ENCODE results near the gene NEO1. TPM values are rescaled to one million over a fixed set of nuclear protein-coding genes. Genes with fewer than 3 reads are reported as not detected.

NEO1 gene
- total and polyA plus RNA-seq, 2 of the 13 experiments (the other 11 are each of a cell fraction or from before 2014, with no cell fraction given): 8.4 to 11.0 TPM

DNA sequence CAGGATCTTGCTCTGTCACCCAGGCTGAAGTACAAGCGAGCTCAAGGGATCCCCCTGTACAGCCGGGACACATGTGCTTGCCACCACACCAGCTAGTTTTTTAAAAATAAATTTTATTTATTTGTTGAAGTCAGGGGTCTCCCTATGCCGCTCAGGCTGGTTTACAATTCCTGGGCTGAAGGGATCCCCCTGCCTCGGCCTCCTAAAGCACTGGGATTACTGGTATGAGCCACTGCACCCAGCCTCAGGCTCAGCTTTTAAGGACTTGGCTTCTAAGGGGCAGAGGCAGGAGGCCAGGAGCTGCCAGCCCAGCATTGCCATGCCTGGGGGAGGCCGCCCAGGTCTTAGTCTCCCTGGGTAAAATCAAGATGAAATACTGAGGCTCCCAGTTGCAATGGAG is 279.2 kb downstream of the NEO1 start (continued):
- TF ChIP-seq, protein P1, sequence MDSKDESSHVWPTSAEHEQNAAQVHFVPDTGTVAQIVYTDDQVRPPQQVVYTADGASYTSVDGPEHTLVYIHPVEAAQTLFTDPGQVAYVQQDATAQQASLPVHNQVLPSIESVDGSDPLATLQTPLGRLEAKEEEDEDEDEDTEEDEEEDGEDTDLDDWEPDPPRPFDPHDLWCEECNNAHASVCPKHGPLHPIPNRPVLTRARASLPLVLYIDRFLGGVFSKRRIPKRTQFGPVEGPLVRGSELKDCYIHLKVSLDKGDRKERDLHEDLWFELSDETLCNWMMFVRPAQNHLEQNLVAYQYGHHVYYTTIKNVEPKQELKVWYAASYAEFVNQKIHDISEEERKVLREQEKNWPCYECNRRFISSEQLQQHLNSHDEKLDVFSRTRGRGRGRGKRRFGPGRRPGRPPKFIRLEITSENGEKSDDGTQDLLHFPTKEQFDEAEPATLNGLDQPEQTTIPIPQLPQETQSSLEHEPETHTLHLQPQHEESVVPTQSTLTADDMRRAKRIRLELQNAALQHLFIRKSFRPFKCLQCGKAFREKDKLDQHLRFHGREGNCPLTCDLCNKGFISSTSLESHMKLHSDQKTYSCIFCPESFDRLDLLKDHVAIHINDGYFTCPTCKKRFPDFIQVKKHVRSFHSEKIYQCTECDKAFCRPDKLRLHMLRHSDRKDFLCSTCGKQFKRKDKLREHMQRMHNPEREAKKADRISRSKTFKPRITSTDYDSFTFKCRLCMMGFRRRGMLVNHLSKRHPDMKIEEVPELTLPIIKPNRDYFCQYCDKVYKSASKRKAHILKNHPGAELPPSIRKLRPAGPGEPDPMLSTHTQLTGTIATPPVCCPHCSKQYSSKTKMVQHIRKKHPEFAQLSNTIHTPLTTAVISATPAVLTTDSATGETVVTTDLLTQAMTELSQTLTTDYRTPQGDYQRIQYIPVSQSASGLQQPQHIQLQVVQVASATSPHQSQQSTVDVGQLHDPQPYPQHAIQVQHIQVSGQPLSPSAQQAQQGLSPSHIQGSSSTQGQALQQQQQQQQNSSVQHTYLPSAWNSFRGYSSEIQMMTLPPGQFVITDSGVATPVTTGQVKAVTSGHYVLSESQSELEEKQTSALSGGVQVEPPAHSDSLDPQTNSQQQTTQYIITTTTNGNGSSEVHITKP (CRISPR knock-in tag; IDR thresholded peaks at IDR 0.05; ENCODE audit: low read depth): no peak
- TF ChIP-seq ZNF761 (CRISPR knock-in tag; conservative IDR thresholded peaks at IDR 0.05): no peak
- TF ChIP-seq MBD4 (IDR thresholded peaks at IDR 0.05; ENCODE audit: borderline replicate concordance, low read length): no peak
- no peak for TF ChIP-seq ZNF674 (CRISPR knock-in tag; IDR thresholded peaks at IDR 0.05; ENCODE audit: low read depth)
- TF ChIP-seq, protein P2, sequence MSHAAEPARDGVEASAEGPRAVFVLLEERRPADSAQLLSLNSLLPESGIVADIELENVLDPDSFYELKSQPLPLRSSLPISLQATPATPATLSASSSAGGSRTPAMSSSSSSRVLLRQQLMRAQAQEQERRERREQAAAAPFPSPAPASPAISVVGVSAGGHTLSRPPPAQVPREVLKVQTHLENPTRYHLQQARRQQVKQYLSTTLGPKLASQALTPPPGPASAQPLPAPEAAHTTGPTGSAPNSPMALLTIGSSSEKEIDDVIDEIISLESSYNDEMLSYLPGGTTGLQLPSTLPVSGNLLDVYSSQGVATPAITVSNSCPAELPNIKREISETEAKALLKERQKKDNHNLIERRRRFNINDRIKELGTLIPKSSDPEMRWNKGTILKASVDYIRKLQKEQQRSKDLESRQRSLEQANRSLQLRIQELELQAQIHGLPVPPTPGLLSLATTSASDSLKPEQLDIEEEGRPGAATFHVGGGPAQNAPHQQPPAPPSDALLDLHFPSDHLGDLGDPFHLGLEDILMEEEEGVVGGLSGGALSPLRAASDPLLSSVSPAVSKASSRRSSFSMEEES (CRISPR knock-in tag; IDR thresholded peaks at IDR 0.05): no peak

DNA sequence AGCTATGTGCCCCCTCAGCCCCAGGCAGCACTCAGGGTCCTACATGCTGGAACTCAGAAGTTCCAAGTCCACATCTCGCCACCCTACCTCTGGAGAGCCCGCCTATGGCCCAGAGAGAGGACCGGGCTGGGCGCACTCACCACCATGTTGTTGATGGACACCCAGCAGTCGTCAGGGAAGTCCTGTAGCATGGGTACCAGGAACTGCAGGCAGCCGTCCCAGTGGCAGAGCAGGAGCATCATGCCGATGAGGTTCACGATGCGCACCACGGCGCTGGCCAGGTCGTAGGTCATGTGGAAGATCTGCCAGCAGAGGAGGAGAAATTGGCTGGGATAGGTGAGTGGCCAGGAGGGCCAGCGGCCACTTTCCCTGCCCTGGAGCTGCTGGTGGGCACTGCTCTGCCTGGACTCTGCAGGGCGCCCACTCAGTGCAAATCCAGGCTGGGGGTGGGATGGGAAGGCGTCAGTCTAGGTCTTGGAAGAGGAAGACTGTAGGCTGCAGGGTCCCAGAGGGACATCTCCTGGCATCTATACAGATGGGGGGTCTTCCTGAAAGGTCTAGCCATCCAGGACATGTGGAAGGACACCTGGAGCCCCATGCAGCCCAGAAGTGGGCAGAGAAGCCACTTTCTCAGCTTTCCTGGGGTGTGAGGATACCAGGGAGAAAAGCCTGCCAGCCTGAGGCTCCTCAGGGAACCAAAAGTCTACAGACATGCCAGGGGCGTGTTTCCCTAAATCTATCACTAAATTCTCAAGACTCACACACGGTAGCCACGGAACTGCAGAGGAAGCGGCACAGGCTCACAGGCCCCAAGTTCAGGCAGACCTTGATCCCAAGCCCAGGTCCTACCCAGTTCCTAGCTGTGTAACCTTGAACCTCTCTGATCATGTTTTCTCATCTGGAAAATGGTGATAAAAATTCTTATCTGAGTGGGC is 280.0 kb downstream of the NEO1 start:
- H3K27ac ChIP-seq (ENCODE audit: extremely low read length, insufficient read depth, low read length): no peak overlapping the region
- BruUV-seq (replicated peaks): no TSS peak
- intact Hi-C loops (cut with micrococcal nuclease; ENCODE audit: unreplicated experiment) (no loop called here), in situ Hi-C loops (cut with HindIII; ENCODE audit: extremely low pct_ligation_motif_present, low pct_unique_long_range_greater_than_20kb) (no loop called here)
- H3K4me2 ChIP-seq (ENCODE audit: low read depth, low read length): no peak overlapping the region
- WGBS (ENCODE audit: low lambda C conversion rate): 4% methylated on average over 4 of the region's 19 CpGs
- ChIA-PET CTCF (ENCODE audit: low intra/inter-chr PET ratio, low total read pairs) (no interaction called here), POLR2A (no interaction called here)
- ATAC-seq: no peak
- H3K27me3 ChIP-seq (ENCODE audit: control insufficient read depth in 1 of 2, insufficient read depth in 2 of 2, low read length in 2 of 2): peaks cover 0 to 30% of the 10 kb centered on the region in 2 experiments; a peak in 4 of 5 replicates
- DNase-seq (ENCODE audit: low spot score): no peak
- no peak for FAIRE-seq
- H2AFZ ChIP-seq (ENCODE audit: low read length): no peak overlapping the region
- H3K79me2 ChIP-seq (ENCODE audit: insufficient read depth, low read length): no peaks in the 10 kb centered on the region
- H4K20me1 ChIP-seq (ENCODE audit: insufficient read depth, low read length): no peaks in the 10 kb centered on the region
- no peaks in the 10 kb centered on the region for H3K36me3 ChIP-seq (replicated peaks in 1 of 2; ENCODE audit: control insufficient read depth in 1 of 2, insufficient read depth in 2 of 2, low read length in 2 of 2)
- H3K4me1 ChIP-seq (ENCODE audit: insufficient read depth, low read length): no peaks in the 10 kb centered on the region
- H3K4me3 ChIP-seq (replicated peaks in 1 of 3; ENCODE audit: insufficient read depth in 1 of 3, low read depth in 2 of 3, low read length in 3 of 3): no peak overlapping the region
- no peaks in the 10 kb centered on the region for H3K9me3 ChIP-seq (ENCODE audit: low read length)
- H3K9ac ChIP-seq (ENCODE audit: insufficient read depth, low read depth, low read length): no peak overlapping the region
- TF ChIP-seq, protein P3, sequence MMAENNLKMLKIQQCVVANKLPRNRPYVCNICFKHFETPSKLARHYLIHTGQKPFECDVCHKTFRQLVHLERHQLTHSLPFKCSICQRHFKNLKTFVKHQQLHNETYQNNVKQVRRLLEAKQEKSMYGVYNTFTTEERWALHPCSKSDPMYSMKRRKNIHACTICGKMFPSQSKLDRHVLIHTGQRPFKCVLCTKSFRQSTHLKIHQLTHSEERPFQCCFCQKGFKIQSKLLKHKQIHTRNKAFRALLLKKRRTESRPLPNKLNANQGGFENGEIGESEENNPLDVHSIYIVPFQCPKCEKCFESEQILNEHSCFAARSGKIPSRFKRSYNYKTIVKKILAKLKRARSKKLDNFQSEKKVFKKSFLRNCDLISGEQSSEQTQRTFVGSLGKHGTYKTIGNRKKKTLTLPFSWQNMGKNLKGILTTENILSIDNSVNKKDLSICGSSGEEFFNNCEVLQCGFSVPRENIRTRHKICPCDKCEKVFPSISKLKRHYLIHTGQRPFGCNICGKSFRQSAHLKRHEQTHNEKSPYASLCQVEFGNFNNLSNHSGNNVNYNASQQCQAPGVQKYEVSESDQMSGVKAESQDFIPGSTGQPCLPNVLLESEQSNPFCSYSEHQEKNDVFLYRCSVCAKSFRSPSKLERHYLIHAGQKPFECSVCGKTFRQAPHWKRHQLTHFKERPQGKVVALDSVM (CRISPR knock-in tag; IDR thresholded peaks at IDR 0.05): no peak
- no peak for TF ChIP-seq BRD4 (CRISPR knock-in tag; IDR thresholded peaks at IDR 0.05)
- TF ChIP-seq ARNT2 (CRISPR knock-in tag; IDR thresholded peaks at IDR 0.05; ENCODE audit: low read depth): no peak
- no peak for TF ChIP-seq ZNF652 (CRISPR knock-in tag; IDR thresholded peaks at IDR 0.05; ENCODE audit: borderline replicate concordance, low read depth)
- TF ChIP-seq, protein P4, sequence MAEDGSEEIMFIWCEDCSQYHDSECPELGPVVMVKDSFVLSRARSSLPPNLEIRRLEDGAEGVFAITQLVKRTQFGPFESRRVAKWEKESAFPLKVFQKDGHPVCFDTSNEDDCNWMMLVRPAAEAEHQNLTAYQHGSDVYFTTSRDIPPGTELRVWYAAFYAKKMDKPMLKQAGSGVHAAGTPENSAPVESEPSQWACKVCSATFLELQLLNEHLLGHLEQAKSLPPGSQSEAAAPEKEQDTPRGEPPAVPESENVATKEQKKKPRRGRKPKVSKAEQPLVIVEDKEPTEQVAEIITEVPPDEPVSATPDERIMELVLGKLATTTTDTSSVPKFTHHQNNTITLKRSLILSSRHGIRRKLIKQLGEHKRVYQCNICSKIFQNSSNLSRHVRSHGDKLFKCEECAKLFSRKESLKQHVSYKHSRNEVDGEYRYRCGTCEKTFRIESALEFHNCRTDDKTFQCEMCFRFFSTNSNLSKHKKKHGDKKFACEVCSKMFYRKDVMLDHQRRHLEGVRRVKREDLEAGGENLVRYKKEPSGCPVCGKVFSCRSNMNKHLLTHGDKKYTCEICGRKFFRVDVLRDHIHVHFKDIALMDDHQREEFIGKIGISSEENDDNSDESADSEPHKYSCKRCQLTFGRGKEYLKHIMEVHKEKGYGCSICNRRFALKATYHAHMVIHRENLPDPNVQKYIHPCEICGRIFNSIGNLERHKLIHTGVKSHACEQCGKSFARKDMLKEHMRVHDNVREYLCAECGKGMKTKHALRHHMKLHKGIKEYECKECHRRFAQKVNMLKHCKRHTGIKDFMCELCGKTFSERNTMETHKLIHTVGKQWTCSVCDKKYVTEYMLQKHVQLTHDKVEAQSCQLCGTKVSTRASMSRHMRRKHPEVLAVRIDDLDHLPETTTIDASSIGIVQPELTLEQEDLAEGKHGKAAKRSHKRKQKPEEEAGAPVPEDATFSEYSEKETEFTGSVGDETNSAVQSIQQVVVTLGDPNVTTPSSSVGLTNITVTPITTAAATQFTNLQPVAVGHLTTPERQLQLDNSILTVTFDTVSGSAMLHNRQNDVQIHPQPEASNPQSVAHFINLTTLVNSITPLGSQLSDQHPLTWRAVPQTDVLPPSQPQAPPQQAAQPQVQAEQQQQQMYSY (CRISPR knock-in tag; IDR thresholded peaks at IDR 0.05): no peak
